Endothelial cell of umbilical vein (primary cell): Measurements from ENCODE around the gene GIMAP6.
"Not testable (repeated sequence)": the region's sequence is repeated elsewhere in the genome, so short reads cannot be mapped to it uniquely, and the experiment has no call there.

Source experiments
- CTCF ChIP-seq, 2 donors: IDR thresholded peaks; 1 replicate in 1 of 2; 2 replicates in 1 of 2; pipeline ENCODE4 v1.5.1; 2011; ENCODE audit warnings: low read length in 2 of 2, mild to moderate bottlenecking in 2 of 2, moderate library complexity in 2 of 2, control low read depth in 1 of 2, inconsistent platforms in 1 of 2, low read depth in 1 of 2; ENCODE audit not compliant: insufficient read depth in 1 of 2; ENCODE audit errors: extremely low read depth in 1 of 2
- POLR2A ChIP-seq: IDR thresholded peaks from 2 replicates; pipeline ENCODE4 v1.6.1; 2012; ENCODE audit warnings: low read depth, mild to moderate bottlenecking, control low read depth, low read length
- POLR2AphosphoS5 ChIP-seq: IDR thresholded peaks from 2 replicates; pipeline ENCODE4 v1.6.1; 2012; ENCODE audit warnings: low read depth, mild to moderate bottlenecking, control low read depth, low read length, moderate library complexity; ENCODE audit not compliant: insufficient read depth

DNA sequence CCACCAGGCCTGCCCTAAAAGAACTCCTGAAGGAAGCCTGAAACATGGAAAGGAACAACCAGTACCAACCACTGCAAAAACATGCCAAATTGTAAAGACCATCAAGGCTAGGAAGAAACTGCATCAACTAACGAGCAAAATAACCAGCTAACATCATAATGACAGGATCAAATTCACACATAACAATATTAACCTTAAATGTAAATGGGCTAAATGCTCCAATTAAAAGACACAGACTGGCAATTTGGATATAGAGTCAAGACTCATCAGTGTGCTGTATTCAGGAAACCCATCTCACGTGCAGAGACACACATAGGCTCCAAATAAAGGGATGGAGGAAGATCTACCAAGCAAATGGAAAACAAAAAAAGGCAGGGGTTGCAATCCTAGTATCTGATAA lies 48.2 kb upstream of the GIMAP6 start:
- not testable (repeated sequence) for TF ChIP-seq CTCF (IDR thresholded peaks at IDR 0.05; ENCODE audit: extremely low read depth in 1 of 2, insufficient read depth in 1 of 2, low read depth in 1 of 2, low read length in 2 of 2); POLR2AphosphoS5; POLR2A
